ENCODE measurements around the gene TNFRSF1B. TPM values are rescaled to one million over a fixed set of nuclear protein-coding genes. Genes with fewer than 3 reads are reported as not detected.

Gene TNFRSF1B
- total RNA-seq, 2 donors from 2014 or later, result 13.7 to 28.7 TPM

GRCh38 chr1:12129624-12130023 is 37.2 kb upstream of the TNFRSF1B start:
- Histone ChIP-seq H3K9me3 (no peaks in the 10 kb centered on the region), H3K4me3 (no peak overlapping the region), H3K36me3 (replicated peaks in 1 of 2; ENCODE audit: insufficient read depth in 1 of 2, low read depth in 2 of 2) (no peaks in the 10 kb centered on the region), H3K27ac (no peak overlapping the region), H3K4me1 (no peaks in the 10 kb centered on the region), H3K27me3 (no peaks in the 10 kb centered on the region)
- WGBS, 2 donors, result 53 to 64% methylated on average over 12 of the region's 12 CpGs
- no peak for DNase-seq
- intact Hi-C loops (cut with DNase I), result no loop called here
- ATAC-seq, result no peak
- TF ChIP-seq POLR2A (IDR thresholded peaks at IDR 0.05) (no peak), CTCF (IDR thresholded peaks at IDR 0.05) (no peak)

GRCh38 chr1:12130466-12131130 is 36.2 kb upstream of the TNFRSF1B start:
- H3K27ac ChIP-seq, result no peak overlapping the region
- TF ChIP-seq CTCF (IDR thresholded peaks at IDR 0.05) (no peak), POLR2A (IDR thresholded peaks at IDR 0.05) (no peak)
- DNase-seq (no peak), ATAC-seq (no peak)
- WGBS, 2 donors, result 70 to 77% methylated on average over 12 to 13 of the region's 13 CpGs
- no peaks in the 10 kb centered on the region for H3K4me1 ChIP-seq
- intact Hi-C loops (cut with DNase I), result no loop called here
- no peaks in the 10 kb centered on the region for H3K27me3 ChIP-seq
- no peaks in the 10 kb centered on the region for H3K9me3 ChIP-seq
- no peaks in the 10 kb centered on the region for H3K36me3 ChIP-seq (replicated peaks in 1 of 2; ENCODE audit: insufficient read depth in 1 of 2, low read depth in 2 of 2)
- no peak overlapping the region for H3K4me3 ChIP-seq

- Histone ChIP-seq H3K9me3 (no peaks in the 10 kb centered on the region), H3K27me3 (no peaks in the 10 kb centered on the region), H3K4me1 (no peaks in the 10 kb centered on the region), H3K36me3 (replicated peaks in 1 of 2; ENCODE audit: insufficient read depth in 1 of 2, low read depth in 2 of 2) (no peaks in the 10 kb centered on the region), H3K4me3 (no peak overlapping the region), H3K27ac (peak overlapping the region in 1 of 4 donors; percentile 65)
- TF ChIP-seq POLR2A (IDR thresholded peaks at IDR 0.05) (no peak), CTCF (IDR thresholded peaks at IDR 0.05) (no peak)
- intact Hi-C loops (cut with DNase I), result no loop called here
- ATAC-seq (no peak), DNase-seq (no peak)
- 51 to 61% methylated on average over 7 to 8 of the region's 8 CpGs for WGBS, 2 donors
These were observed 34.7 kb upstream of the TNFRSF1B start for GRCh38 chr1:12132078-12132477.

GRCh38 chr1:12134716-12135115 is 32.1 kb upstream of the TNFRSF1B start:
- TF ChIP-seq POLR2A (IDR thresholded peaks at IDR 0.05) (no peak), CTCF (IDR thresholded peaks at IDR 0.05) (no peak)
- WGBS, 2 donors, result 68 to 84% methylated on average over 4 to 10 of the region's 10 CpGs
- ATAC-seq (no peak), DNase-seq (no peak)
- Histone ChIP-seq H3K27ac (no peak overlapping the region), H3K36me3 (replicated peaks in 1 of 2; ENCODE audit: insufficient read depth in 1 of 2, low read depth in 2 of 2) (no peaks in the 10 kb centered on the region), H3K4me1 (no peaks in the 10 kb centered on the region), H3K4me3 (no peak overlapping the region), H3K9me3 (no peaks in the 10 kb centered on the region), H3K27me3 (no peaks in the 10 kb centered on the region)
- intact Hi-C loops (cut with DNase I), result no loop called here

GRCh38 chr1:12135612-12136011 is 31.2 kb upstream of the TNFRSF1B start:
- DNase-seq, result no peak
- Histone ChIP-seq H3K9me3 (no peaks in the 10 kb centered on the region), H3K4me3 (no peak overlapping the region), H3K36me3 (replicated peaks in 1 of 2; ENCODE audit: insufficient read depth in 1 of 2, low read depth in 2 of 2) (no peaks in the 10 kb centered on the region), H3K4me1 (no peaks in the 10 kb centered on the region), H3K27me3 (no peaks in the 10 kb centered on the region), H3K27ac (no peak overlapping the region)
- intact Hi-C loops (cut with DNase I), result no loop called here
- 49 to 72% methylated on average over 4 to 6 of the region's 6 CpGs for WGBS, 2 donors
- no peak for TF ChIP-seq POLR2A (IDR thresholded peaks at IDR 0.05)
- TF ChIP-seq CTCF (IDR thresholded peaks at IDR 0.05), result no peak
- ATAC-seq, result no peak

Measured in body of pancreas (tissue), 4 donors.